Body of pancreas (tissue), 4 donors: ENCODE data around the gene RPTOR. TPM values are rescaled to one million over a fixed set of nuclear protein-coding genes. Genes with fewer than 3 reads are reported as not detected.
A peak's percentile ranks its signal among the peaks of the same experiment; 100 is the strongest.

Experiments used
- ATAC-seq: fragments of 150-250 bp; one replicate; pipeline ENCODE4 v1.9.1; 2016
- DNase-seq, 4 donors: peaks; one replicate each; pipeline ENCODE4 v3.0.0-alpha.2; 2019
- H3K27ac ChIP-seq, 4 donors: fragments of 200-600 bp; sonication (generic); 1 replicate in 3 of 4; 2 replicates in 1 of 4; pipeline versions ENCODE4 v1.5.1 to v1.6.1; 2016 to 2019; ENCODE audit warnings: mild to moderate bottlenecking in 1 of 4, mixed read lengths in 1 of 4, moderate library complexity in 1 of 4
- H3K27me3 ChIP-seq, 2 donors: fragments of 200-600 bp; sonication (generic); one replicate each; pipeline ENCODE4 v1.6.0; 2016; ENCODE audit warnings: mild to moderate bottlenecking in 1 of 2
- H3K36me3 ChIP-seq, 2 donors: fragments of 200-600 bp; sonication (generic); replicated peaks in 1 of 2; 2 replicates each; pipeline ENCODE4 v1.5.1; 2016; ENCODE audit warnings: low read depth in 2 of 2; ENCODE audit not compliant: insufficient read depth in 1 of 2
- H3K4me1 ChIP-seq: fragments of 200-600 bp; sonication (generic); one replicate; pipeline ENCODE4 v1.6.0; 2016
- H3K4me3 ChIP-seq, 2 donors: fragments of 200-600 bp; sonication (generic); 1 replicate in 1 of 2; 2 replicates in 1 of 2; pipeline ENCODE4 v1.5.1; 2016 to 2019
- H3K9me3 ChIP-seq, 3 donors: fragments of 200-600 bp; sonication (generic); 1 replicate in 2 of 3; 2 replicates in 1 of 3; pipeline ENCODE4 v1.5.1; 2016
- CTCF ChIP-seq, 7 experiments: fragments of 450-650 bp in 4 of 7; fragments of 200-600 bp in 3 of 7; sonication (generic) in 3 of 7; IDR thresholded peaks; one replicate each; pipeline ENCODE4 v1.5.1; 2016 to 2019; ENCODE audit warnings: antibody characterized with exemption in 7 of 7
- POLR2A ChIP-seq, 3 donors: fragments of 450-650 bp; IDR thresholded peaks; one replicate each; pipeline ENCODE4 v1.6.1; 2016; ENCODE audit warnings: antibody characterized with exemption in 3 of 3, mild to moderate bottlenecking in 2 of 3
- WGBS, 2 donors: methylation state at CpG; one replicate each; pipeline ENCODE4 v1.1.5; 2017; 5-methylcytosine and 5-hydroxymethylcytosine counted together
- intact Hi-C: fragments of 100-400 bp; cut with DNase I; formaldehyde crosslinking; loops from one replicate; pipeline ENCODE4 v1.15.1; 2023
- total RNA-seq, 2 donors: library from RNA; depleted of rRNA; stranded (reverse); fragments of >200 nt; gene quantifications; one replicate each; pipeline ENCODE4 v1.1.0, GENCODE V29; 2016

The RPTOR gene
- total RNA-seq, 2 donors from 2014 or later, result 22.3 to 34.3 TPM

GRCh38 chr17:80862481-80862961, 317.9 kb downstream of the RPTOR start:
- Histone ChIP-seq H3K4me3 (no peak overlapping the region), H3K4me1 (peaks cover 8% of the 10 kb centered on the region), H3K27me3 (no peaks in the 10 kb centered on the region), H3K27ac (no peak overlapping the region), H3K9me3 (no peaks in the 10 kb centered on the region), H3K36me3 (no peaks in the 10 kb centered on the region)
- ATAC-seq (no peak), DNase-seq (no peak)
- TF ChIP-seq CTCF (IDR thresholded peaks at IDR 0.05) (no peak), POLR2A (IDR thresholded peaks at IDR 0.05) (no peak)
- 89 to 91% methylated on average over 17 to 20 of the region's 20 CpGs for WGBS, 2 donors
- intact Hi-C loops, result no loop called here

GRCh38 chr17:80862978-80863377, 318.3 kb downstream of the RPTOR start:
- Histone ChIP-seq H3K9me3 (no peaks in the 10 kb centered on the region), H3K4me3 (no peak overlapping the region), H3K36me3 (no peaks in the 10 kb centered on the region), H3K27me3 (no peaks in the 10 kb centered on the region), H3K27ac (no peak overlapping the region), H3K4me1 (peaks cover 8% of the 10 kb centered on the region)
- WGBS, 2 donors, result 96% methylated on average over 9 to 10 of the region's 10 CpGs
- ATAC-seq (no peak), DNase-seq (no peak)
- TF ChIP-seq POLR2A (IDR thresholded peaks at IDR 0.05), result no peak
- TF ChIP-seq CTCF (IDR thresholded peaks at IDR 0.05), result no peak
- intact Hi-C loops, result no loop called here

GRCh38 chr17:80863626-80864025, 319.0 kb downstream of the RPTOR start:
- intact Hi-C loops, result no loop called here
- 96 to 97% methylated on average over 13 of the region's 13 CpGs for WGBS, 2 donors
- H3K27ac ChIP-seq, result no peak overlapping the region
- no peaks in the 10 kb centered on the region for H3K36me3 ChIP-seq
- DNase-seq, result no peak
- H3K4me1 ChIP-seq, result peaks cover 8% of the 10 kb centered on the region
- no peak for ATAC-seq
- no peak overlapping the region for H3K4me3 ChIP-seq
- TF ChIP-seq CTCF (IDR thresholded peaks at IDR 0.05) (no peak), POLR2A (IDR thresholded peaks at IDR 0.05) (no peak)
- H3K9me3 ChIP-seq, result no peaks in the 10 kb centered on the region
- H3K27me3 ChIP-seq, result no peaks in the 10 kb centered on the region

- 96 to 99% methylated on average over 6 of the region's 6 CpGs for WGBS, 2 donors
- Histone ChIP-seq H3K27me3 (no peaks in the 10 kb centered on the region), H3K4me1 (no peaks in the 10 kb centered on the region), H3K9me3 (no peaks in the 10 kb centered on the region), H3K36me3 (no peaks in the 10 kb centered on the region), H3K4me3 (no peak overlapping the region), H3K27ac (no peak overlapping the region)
- intact Hi-C loops, result no loop called here
- ATAC-seq (no peak), DNase-seq (no peak)
- TF ChIP-seq POLR2A (IDR thresholded peaks at IDR 0.05) (no peak), CTCF (IDR thresholded peaks at IDR 0.05) (no peak)
Measured at GRCh38 chr17:80864751-80865150, 320.1 kb downstream of the RPTOR start.

- Histone ChIP-seq H3K36me3 (no peaks in the 10 kb centered on the region), H3K4me3 (no peak overlapping the region), H3K27me3 (no peaks in the 10 kb centered on the region), H3K4me1 (no peaks in the 10 kb centered on the region), H3K9me3 (no peaks in the 10 kb centered on the region), H3K27ac (no peak overlapping the region)
- DNase-seq (peak; percentile 53 to 70 (median 60)), ATAC-seq (peak; percentile 80)
- 19% methylated on average over 8 of the region's 8 CpGs for WGBS, 2 donors
- no peak for TF ChIP-seq POLR2A (IDR thresholded peaks at IDR 0.05)
- TF ChIP-seq CTCF (IDR thresholded peaks at IDR 0.05), result peak; percentile 24 to 65 (median 54)
- intact Hi-C loops, result no loop called here
Measured at GRCh38 chr17:80866050-80866793, 321.6 kb downstream of the RPTOR start.
